HL-60/S4 treated with phorbol 12-myristate 13-acetate at 8.2 ng/mL for 4 days and 3 days (cell line): ENCODE measurements around the gene BEND7.
"Not testable (repeated sequence)": the region's sequence is repeated elsewhere in the genome, so short reads cannot be mapped to it uniquely, and the experiment has no call there.

Experiments
- in situ Hi-C: fragments of 300-500 bp; cut with MboI; formaldehyde crosslinking; loops from 2 replicates; pipeline ENCODE4 v1.15.0; 2022; ENCODE audit warnings: low sequenced_read_pairs

The BEND7 gene

GRCh38 chr10:13425397-13425796 is 103.4 kb downstream of the BEND7 start:
- in situ Hi-C loops, result no loop called here

GRCh38 chr10:13422800-13423199 is 106.0 kb downstream of the BEND7 start:
- in situ Hi-C loops, result no loop called here

- in situ Hi-C loops, result no loop called here
These were observed 107.4 kb downstream of the BEND7 start for GRCh38 chr10:13421382-13421917.

- in situ Hi-C loops, result no loop called here
These were observed 108.1 kb downstream of the BEND7 start for GRCh38 chr10:13420532-13421307.

- in situ Hi-C loops, result no loop called here
These were observed 111.2 kb downstream of the BEND7 start for GRCh38 chr10:13417459-13418126.

- in situ Hi-C loops, result no loop called here
These were observed 112.1 kb downstream of the BEND7 start for GRCh38 chr10:13416760-13417159.

GRCh38 chr10:13414855-13415254 is 114.0 kb downstream of the BEND7 start:
- in situ Hi-C loops, result no loop called here

- in situ Hi-C loops, result no loop called here
These were observed 114.7 kb downstream of the BEND7 start for GRCh38 chr10:13414137-13414536.

- in situ Hi-C loops, result no loop called here
These were observed 115.9 kb downstream of the BEND7 start for GRCh38 chr10:13412894-13413293.

GRCh38 chr10:13404791-13405190 is 124.0 kb downstream of the BEND7 start:
- in situ Hi-C loops, result no loop called here

GRCh38 chr10:13404305-13404759 is 124.5 kb downstream of the BEND7 start:
- in situ Hi-C loops, result no loop called here

- in situ Hi-C loops, result not testable (repeated sequence)
These were observed 125.4 kb downstream of the BEND7 start for GRCh38 chr10:13403426-13403825.

- in situ Hi-C loops, result no loop called here
These were observed 126.8 kb downstream of the BEND7 start for GRCh38 chr10:13402021-13402420.

GRCh38 chr10:13401142-13401541 is 127.7 kb downstream of the BEND7 start:
- in situ Hi-C loops, result no loop called here

- in situ Hi-C loops, result no loop called here
These were observed 128.4 kb downstream of the BEND7 start for GRCh38 chr10:13400196-13400965.

GRCh38 chr10:13399752-13400151 is 129.1 kb downstream of the BEND7 start:
- in situ Hi-C loops, result no loop called here

GRCh38 chr10:13399236-13399635 is 129.6 kb downstream of the BEND7 start:
- in situ Hi-C loops, result no loop called here

- in situ Hi-C loops, result no loop called here
These were observed 131.8 kb downstream of the BEND7 start for GRCh38 chr10:13397052-13397451.

- in situ Hi-C loops, result no loop called here
These were observed 132.4 kb downstream of the BEND7 start for GRCh38 chr10:13396369-13396768.

GRCh38 chr10:13395540-13395939 is 133.3 kb downstream of the BEND7 start:
- in situ Hi-C loops, result no loop called here

GRCh38 chr10:13393640-13394039 is 135.2 kb downstream of the BEND7 start:
- in situ Hi-C loops, result no loop called here
